Left forelimb (tissue), 1 donor: ENCODE results near the gene ATP8B4.

Source experiments
- DNase-seq: peaks from one replicate; pipeline ENCODE4 v3.0.0-alpha.2; 2018; ENCODE audit warnings: low spot score

ATP8B4 gene

DNA sequence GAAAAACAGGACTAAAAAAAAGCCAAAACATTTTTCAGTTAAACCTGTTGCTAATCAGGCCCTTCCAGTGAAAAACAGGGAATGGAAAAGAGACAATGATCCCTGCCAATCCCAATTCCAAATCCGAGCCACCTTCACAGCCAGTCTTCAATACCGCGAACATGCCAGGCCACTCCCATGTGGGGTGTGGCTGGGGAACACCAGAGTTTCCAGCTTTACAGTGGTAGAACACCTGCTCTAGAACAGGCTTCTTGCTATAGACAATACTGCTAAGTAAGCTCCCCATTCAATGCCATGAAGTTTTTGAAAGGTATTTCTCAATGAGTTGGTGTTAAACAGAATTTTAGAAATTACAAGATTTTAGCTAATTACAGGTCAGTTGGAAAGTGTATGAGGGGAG is 228.3 kb downstream of the ATP8B4 start:
- DNase-seq: no peak

DNA sequence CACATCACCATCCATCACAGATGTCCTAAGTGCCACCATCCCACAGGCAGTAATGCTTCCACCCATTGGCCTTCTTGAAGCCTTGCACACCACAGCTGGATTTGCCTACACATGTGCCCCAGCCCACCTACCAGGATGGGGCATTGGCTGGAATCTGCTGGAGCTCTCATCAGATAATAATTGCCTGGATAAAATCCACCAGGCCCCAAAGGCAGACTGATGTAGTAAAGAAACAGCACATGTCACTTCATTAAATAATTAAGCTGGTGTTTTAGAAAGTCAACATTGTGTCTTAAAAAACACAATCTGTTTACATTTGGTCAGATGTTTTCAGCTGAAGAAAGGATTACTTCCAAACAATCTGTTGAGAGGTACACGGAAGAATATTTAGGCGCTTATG is 229.5 kb downstream of the ATP8B4 start:
- no peak for DNase-seq

DNA sequence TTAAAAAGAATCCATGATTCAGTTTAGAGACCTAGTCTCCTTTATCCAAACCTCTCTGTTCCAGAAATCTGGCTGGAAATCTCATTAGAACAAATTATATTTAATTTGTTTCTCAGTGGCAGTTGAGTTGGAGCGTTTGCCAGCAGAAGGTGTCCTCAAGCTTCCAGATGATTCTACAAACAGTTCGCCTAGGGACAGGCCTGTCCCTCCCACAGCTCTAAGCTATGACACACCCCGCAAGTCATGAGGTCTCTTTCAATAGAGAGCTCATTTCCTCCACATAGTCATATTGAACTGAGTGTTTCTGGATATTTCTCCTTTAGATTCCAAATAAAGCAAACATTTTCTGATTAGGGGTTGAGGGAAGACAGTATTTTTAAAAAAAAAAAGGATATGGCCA is 230.3 kb downstream of the ATP8B4 start:
- no peak for DNase-seq

DNA sequence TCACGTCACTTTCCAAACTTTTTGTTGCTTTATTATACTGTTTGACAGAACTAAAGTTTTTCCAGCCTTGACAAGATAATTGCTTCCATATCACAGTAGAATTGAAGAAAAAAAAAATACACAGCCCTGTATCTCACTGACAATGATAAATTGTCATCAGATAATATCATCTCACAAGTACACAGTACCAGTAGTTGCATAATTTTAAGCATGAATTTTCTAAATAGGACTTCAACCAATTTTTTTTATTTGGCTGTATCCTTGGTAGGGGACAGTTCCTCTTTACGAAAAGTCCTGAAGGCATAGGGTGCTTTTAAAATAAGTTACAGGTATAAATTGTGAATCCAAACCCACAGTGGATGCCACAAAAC is 230.7 kb downstream of the ATP8B4 start:
- no peak for DNase-seq

DNA sequence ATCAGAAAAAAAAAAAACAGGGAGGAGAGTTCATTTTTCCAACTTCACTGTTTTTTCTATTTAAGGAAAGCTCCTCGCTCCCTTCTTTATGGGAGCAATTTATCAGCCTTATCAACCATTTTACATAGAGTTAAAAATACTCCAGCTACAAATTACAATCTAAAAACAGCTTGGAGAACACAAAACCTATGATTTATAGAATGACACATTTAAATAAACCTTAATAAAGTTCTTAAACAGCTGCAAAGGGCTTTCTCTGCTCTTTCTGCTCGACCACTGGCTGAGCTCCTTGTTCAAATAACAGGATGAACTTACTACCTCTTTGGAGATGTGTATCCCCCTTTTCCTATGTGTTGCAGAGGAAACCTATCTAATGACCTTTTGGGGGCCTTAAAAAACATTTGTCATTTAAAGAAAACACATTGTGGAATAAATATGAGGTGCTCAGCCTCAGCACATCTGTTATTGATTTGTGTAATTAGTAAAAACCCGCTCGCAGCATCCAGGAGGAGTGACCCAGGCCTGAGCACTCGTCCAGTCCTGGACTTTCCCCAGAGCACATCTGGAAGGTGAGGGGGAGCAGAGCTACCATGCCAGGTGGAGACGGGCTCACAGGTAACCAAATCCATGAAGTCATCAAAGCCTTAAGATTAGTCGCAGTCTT is 231.2 kb downstream of the ATP8B4 start:
- no peak for DNase-seq

DNA sequence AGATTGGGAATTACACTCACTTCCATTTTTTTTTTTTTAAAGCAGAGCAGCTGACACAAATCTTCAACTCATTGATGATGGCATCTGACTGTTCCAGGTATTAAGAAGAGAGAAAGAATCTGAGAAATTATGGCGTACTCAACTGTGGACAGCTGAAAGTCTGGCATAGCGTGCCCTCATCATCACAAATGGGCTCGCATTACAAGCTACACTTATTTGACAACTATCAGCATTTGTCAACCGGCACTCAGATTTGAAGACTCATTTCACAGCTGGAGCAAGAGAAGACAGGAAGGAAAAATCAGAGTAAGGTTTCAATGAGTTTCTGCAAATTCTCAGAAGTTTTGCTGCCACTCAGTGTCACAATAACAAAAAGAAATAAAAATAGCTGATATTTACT is 235.9 kb downstream of the ATP8B4 start:
- no peak for DNase-seq

DNA sequence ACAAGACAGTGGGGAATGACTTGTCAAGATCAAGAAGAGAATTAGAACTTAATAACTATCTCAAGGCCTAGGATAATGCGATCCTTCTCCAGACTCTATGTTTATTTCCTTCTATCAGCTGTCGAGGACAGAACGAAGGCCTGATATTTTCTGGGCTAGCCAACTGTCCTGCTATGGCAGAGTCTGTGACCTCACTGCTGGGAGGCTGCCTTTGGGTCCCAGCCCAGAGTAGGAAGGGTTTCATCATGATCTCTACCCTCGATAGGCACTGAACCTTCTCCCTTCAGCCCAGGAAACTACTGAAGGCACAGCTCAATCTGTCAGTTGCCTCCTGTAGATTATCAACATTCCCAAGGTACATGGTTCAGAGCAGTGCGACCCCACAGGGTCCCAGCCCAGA is 237.2 kb downstream of the ATP8B4 start:
- no peak for DNase-seq

DNA sequence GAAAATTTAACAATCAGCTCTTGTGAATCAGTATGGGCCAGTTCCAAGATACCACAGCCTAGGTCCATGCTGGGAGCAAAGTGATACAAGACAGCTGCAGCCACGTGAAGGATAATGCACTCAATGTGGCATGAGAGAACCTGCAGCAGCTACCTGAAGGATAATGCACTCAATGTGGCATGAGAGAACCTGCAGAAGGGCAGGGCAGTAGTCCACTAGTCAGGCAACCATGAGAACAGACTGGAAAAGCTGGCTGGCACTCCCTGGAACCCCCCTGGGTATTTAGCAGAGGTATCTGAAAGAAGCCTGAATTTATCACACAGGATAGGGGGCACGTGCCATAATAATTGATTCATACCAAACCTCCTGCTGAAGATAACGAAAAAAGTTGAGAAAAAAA is 237.6 kb downstream of the ATP8B4 start:
- DNase-seq: no peak

DNA sequence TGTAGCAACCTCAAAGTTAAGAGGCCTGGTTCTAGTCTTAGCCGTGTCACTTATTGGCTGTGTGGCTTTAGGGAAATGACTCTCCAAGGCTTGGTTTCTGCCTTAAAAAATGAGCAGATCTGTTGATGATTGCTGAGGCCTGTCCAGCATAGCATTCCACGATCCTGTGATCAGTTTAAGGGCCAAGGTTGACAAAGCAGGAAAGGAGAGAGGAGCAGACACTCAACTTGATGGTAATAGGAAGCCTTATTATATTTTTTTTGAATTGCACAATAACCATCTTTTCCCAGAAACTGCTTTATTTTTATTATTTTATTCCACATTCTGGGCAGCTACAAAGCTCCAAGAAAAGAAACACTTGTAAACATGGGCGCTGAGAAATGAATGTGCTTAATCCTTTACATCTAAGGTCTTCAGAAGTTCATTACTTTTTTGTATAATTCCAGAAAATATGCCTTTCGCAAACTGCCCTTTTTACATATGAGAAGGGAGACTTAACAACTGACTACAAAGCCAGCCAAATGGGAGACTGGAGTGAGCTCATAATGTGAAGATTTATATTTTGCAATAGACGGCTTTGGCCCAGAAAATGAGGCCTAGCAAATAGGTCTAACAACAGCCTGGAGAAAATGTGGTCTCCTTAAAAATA is 241.0 kb downstream of the ATP8B4 start:
- no peak for DNase-seq

DNA sequence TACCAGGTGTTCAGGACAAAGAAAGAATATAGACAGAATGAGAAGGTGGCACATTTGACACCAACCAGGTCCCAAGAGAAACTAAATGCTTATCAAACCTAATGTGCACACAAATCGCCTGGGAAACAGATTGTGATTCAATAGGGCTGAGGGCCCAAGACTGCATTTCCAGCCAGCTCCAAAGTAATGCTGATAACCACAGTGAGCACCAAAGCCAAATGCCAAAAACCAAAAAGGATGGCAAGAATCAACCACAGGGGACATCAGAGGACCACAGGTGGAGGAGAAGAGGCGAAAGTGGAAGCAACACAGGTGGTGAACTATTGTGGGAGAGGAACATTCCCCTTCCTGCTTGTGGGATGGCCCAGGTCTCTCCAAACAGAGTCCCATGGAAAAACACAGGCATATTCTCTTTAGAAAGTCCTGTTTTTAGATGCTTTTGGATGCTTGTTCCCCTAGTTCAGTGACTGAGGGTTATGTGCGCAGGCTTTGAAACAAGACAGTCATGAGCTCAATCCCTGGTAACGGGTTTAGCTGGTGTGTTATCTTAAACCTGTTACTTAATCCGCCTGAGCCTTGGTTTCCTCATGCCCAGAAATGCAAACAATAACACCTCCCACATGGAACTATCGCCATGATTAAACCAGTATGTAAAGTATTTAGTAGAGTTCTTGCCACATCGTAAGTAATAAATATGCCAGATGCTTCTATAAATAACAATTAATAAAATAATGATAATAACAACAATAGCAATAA is 241.7 kb downstream of the ATP8B4 start:
- DNase-seq: no peak

DNA sequence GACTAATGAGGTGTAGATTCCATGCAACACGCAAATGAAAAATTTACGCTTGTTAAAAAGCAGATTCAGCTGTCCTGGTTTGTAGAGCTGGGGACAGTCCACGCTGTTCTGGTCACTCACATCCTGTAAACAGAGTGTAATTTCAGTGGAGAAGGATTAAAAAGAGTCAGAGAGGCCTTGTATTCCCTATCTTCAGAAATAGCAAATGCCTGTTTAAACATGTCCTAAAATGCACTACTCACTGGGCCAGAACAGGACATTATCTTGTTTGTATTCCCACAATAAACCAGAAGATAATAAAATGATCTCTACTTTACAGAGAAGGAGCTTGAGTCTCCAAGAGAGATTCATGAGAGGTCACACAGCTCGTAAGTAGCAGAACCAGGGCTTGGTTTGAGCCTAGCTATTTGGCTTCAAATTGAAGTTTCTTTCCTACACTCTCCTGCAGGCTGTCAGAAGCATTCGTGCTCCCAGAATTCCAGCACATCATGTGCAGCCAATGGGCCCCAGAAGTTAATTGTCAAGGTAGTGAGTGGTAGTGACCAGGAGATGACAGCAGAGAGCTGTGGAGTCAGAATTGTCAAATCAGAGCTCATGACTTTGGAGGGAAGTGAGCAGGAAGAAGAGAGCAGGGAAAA is 242.5 kb downstream of the ATP8B4 start:
- DNase-seq: no peak

DNA sequence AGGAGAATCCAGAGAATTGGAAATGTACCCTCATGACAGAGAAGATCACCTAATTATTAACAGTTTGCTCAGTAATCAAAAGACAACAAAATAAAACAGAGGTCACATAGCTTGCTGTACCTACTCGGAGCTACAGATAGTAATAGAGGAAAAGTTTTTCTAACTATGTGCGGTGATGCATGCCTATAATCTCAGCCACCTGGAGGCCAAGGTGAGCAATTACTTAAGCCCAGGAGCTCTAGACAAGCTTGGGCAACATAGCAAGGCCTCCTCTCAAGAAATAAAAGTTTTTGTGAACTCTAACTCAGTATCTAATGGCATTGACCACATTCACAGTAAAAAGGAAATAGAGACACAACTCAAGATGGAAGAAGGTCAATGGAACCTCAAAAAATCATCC is 243.6 kb downstream of the ATP8B4 start:
- DNase-seq: no peak

DNA sequence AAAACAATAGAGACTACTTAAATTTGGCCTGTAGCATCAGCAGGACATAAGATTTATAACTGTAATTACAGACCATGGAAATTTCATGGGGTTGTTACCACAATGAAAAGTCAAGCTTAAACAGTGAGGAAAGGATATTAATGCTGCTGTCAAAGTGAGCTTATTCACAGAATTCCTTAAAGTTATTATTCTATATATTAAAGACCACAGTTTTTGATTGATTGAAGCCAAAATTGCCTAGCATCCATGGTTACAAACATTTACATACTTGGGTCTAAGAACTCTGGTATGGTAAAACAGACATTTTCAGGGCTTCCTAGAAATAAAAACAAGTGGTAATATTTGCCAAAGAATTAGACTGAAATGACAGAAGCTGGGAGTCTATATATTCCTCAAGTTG is 248.6 kb downstream of the ATP8B4 start:
- no peak for DNase-seq

DNA sequence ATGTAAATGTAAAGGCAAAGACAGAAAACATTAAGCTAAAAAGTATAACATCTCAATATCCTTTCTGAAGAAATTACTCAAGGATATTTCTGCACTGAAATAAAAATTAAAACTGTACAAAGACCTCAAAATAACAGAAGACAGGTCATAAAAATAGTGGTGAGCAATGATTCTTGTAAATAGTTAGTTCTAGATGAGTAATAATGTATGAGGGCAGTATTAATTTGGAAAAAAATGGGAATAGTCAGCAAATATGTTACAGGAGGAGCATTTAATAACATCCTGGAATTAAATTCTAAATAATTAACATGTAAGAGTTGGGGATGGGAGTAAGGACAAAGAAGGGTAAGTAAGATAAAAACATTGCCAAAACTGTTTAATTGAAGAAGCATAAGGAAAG is 250.7 kb downstream of the ATP8B4 start:
- no peak for DNase-seq

DNA sequence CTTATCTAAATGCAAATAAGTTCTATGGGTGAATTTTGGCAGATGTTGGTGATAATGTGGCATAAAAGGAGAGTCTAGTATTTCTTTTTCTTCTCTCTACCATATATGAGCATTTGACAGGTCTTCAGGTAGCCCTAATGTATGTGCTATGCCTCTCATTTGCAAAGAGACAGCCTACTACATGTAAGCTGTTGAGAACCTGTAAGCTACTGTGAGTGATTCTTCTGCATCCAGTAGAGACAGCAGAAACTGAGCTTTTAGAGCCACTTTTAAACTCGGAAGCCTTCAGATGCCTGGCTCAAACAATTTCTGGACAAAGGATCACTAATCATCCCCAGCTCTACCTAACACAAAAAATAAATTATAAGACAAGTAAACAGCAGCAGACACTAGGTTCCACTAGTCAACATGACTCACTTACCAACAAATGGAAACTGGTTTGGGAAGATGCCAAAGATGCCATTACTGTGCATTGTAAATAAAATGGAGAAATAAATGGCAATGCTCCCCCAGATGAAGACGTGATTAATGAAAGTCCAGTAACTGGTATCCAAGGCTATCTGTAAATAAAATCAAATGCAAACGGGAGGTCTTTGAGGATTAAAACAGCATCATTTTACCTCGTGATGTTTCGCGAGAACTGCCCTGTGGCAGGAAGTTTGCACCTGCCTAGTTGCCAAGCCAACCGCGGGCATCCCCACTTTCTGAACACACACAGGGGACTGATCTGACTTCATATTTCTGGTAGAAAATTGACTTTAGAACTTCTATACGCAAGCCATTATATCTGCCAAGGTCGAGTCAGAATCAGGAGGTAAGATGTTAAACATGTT is 252.9 kb downstream of the ATP8B4 start:
- no peak for DNase-seq

DNA sequence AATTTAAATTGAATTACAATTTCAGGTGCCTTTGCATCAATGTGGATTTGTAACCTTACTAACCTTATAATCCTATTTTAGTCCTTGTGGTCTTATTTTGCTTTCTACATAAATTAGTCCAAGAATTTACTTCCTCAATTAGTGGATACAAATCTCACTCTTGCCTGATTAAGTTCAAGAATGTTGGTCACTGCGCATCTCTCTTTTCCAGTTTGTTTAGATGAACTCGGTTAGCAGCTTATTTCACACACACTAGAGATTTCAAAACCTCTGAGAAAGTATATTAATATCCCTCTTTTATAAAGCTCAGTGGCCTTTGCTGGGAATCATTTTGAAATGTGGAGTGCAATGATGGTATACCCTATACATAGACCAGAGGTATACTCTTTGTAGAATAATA is 254.8 kb downstream of the ATP8B4 start:
- DNase-seq: no peak

DNA sequence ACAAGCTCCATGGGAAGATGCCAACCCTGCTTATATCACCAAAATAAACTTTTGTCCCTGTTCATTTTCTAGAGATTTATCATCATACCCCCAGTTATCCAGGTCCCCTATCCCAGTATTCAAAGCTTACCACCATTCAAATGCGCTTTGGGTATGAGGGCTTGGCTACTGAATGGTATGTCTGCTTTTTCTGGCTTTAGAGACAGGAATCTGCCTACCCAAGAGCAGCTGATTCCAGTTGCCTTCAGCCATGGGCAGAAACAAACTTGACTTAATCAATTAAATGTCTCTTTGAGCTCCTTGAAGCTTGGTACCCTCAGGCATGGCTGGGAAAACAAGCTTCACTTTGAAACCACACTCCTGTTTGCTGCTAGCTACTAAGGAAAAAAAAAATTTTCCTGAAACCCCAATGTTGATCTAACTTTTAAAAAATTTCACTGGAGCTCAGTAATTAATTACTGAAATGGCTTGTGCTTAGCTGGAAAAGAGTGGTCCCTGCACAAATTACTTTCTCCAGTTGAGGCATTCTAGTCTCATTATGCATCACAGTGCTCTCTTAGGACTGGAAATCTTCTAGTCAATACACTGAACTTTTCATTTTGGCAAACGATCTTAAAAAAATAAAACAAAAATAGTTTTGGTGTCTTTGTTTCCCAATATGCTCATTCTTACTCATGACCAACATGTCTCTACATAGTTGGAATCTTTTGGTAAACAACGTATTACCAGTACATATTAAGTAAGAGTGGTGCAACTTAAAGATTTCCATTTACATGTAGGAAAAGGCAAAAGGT is 255.4 kb downstream of the ATP8B4 start:
- no peak for DNase-seq

DNA sequence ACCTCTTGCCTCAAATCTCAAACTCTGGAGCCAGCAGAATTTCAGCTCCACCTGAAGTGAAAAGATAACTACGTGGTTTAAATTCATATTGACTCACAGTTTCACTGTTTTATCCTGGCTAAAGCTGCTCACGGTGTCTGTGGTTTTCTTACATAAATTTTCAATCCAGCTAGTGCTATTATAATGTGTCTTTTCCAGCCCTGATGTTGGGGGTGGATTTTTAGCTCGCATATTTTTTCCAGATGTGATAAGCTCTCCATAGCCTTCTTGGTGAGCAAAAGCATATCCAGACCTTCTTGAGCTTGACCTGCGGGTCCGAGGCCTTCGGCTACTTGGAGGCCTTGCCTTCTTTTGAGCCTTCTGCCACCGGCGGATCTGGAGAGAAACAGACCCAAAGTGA is 258.9 kb downstream of the ATP8B4 start:
- no peak for DNase-seq

DNA sequence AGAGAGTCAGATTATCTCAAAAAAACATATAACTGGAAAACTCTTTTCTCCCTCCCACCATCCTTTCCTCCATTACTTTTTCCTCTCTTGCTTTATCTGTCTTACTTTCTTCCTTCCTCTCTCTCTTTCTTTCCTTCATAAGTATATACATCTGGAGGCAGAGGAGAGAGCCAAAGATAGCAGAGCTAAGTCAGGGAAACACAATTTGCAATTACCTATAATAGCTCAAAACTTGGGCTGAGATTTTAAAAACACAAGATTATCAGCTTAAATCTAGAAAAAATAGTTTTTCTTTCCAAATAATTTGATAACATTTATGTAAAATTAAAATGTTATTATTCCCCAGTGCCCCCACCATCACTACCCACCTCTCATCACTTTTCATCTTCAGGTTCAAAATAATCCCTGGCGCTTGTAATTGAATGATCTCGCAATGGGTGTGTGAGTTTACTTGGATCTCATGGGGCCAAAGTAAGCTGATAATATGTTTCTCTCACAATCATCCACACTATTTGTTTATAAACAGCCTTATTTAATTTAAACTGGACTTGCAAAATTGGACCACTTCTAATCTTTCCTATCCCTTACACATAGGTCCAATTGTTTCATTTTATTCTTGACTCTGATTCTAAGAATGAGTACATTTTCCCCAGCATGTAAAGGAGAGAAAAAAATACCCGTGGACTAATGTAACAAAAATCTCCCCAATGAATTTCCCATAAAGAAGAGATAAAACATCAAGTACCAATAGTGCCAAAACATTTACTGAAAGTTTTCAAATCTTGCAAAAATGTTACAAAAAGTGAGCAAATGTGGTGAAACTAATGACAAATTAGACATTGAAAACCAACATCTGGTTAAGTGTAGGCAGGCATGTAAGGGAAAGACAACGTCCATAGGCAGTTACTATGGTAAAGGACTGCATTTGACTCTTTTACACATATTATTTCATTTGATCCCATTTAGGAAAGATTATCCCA is 261.2 kb downstream of the ATP8B4 start:
- DNase-seq: no peak
